ENCODE data around the gene GAB2.

DNA sequence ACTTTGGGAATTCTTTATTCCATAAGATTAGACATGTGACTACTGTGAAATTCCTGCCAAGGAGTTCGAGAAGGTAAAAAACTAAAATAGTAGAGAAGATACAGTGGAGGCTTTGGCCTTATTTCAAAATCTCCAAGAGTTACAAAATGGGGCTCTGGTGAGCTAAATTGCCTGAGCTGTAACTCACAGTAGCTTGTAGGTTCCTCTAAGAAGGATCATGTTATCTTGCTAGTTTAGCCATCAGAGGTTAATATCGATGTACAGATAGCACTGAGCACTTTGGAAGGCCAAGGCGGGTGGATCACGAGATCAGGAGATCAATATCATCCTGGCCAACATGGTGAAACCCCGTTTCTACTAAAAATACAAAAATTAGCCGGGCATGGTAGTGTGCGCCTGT is 147.8 kb downstream of the GAB2 start:
- TF ChIP-seq POLR2A (IDR thresholded peaks at IDR 0.05) (no peak), EP300 (IDR thresholded peaks at IDR 0.05) (no peak)
- TF ChIP-seq, protein P1, sequence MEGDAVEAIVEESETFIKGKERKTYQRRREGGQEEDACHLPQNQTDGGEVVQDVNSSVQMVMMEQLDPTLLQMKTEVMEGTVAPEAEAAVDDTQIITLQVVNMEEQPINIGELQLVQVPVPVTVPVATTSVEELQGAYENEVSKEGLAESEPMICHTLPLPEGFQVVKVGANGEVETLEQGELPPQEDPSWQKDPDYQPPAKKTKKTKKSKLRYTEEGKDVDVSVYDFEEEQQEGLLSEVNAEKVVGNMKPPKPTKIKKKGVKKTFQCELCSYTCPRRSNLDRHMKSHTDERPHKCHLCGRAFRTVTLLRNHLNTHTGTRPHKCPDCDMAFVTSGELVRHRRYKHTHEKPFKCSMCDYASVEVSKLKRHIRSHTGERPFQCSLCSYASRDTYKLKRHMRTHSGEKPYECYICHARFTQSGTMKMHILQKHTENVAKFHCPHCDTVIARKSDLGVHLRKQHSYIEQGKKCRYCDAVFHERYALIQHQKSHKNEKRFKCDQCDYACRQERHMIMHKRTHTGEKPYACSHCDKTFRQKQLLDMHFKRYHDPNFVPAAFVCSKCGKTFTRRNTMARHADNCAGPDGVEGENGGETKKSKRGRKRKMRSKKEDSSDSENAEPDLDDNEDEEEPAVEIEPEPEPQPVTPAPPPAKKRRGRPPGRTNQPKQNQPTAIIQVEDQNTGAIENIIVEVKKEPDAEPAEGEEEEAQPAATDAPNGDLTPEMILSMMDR (IDR thresholded peaks at IDR 0.05) = no peak
